Stimulated activated CD8-positive, alpha-beta memory T cell treated with anti-CD3 and anti-CD28 coated beads, Interleukin-7, amount 100 ng/mL, for 48 hours (primary cell): ENCODE data around the gene USP7.
"Not testable (repeated sequence)": the region's sequence is repeated elsewhere in the genome, so short reads cannot be mapped to it uniquely, and the experiment has no call there.

Experiments
- DNase-seq, 2 donors: peaks; one replicate each; pipeline ENCODE4 v3.0.0-alpha.2; 2020; ENCODE audit warnings: low read depth in 1 of 2; ENCODE audit errors: extremely low read depth in 1 of 2

Gene USP7

DNA sequence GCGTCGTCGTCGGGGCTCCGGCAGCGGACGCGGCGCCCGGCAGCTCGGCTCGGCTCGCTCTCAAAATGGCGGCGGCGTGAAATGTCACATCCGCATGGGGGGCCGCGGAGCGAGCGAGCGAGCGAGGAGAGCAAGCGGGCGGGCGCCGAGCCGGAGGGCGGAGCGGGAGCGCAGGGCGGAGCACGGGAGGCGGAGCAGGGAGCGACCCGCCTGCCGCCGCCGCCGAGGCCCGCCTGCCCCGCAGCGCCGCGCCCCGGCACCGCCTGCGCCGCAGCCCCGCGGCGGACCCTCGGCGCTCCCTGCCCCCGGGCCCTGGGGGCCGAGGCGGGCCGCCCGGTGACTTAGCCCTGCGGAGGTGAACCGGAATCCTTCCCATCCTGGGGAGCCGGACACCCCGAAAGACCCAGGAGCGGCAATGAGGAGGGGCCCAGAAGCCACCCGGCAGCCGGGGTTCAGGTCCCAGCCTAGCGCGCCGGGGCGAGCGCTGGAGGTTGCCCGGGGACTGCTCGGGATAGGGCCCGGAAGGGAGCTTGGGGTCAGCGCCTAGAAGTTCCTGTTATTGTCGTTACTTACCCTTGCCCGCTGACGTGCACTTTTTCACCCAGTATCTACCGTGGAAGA is at the start of gene USP7:
USP7 (minus strand) TSS at position 86 of the 621 bp plus-strand sequence. CDS start 621 bp downstream, outside the sequence.
- DNase-seq = peak; percentile 84 to 85

DNA sequence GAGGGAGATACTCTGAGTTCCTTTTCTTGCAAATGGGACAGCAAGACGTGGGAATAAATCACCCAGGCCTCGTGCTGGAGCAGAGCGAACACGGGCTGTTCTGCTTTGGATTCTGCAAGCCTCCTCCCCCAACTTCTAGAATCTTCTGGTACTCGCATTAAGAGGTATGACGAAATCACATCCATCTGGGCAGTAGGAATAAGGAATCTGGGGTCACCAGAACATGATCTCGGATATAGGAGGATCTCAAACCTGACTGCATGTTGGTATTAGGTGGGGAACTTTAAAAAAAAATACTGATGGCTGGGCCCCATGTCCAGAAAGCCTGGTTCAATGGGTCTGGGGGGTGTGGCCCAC is 49.8 kb upstream of the USP7 start:
- no peak for DNase-seq

DNA sequence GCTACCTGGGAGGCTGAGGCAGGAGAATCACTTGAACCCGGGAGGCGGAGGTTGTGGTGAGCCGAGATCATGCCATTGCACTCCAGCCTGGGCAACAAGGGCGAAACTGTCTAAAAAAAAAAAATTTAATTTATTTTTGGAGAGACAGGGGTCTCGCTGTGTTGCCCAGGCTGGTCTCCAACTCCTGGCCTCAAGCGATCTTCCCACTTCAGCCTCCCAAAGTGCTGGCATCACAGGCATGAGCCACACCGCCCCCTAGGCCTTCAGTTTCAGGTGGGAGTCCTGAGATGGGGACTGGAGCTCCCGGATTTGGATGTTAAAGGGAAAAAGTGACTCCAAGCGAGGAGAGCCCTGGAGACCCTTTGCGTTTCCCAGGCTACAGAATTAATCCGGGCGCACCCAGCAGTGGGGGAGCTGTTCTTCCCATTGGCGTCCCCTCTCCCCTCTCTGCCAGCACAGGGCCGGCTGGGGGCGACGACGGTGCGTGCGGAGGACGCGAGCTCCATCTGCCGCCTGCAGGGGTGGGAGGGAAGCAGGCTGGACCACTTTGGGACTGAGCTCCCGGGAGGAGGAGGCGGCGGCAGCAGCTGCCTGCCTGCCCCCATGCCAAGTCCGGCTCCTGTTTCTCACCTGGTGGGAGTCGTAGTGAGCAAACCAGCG is 49.3 kb upstream of the USP7 start:
- no peak for DNase-seq

DNA sequence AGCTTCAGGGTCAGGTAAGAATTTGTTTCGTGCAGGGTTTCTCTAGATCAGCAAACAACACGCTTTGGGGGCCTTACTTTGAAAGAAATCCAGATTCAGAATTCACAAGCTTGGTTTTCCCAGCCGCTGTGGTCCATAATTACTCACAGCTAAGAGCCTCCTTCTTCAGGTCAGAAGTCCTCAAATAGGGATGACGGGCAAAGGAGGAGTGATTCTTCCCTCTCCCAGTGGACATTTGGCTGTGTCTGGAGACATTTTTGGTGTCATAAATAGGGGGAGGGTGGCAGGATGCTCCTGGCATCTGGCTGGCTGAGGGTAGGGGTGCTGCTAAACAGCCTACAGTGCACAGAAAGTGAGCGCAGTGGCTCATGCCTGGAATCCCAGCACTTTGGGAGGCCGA is 48.6 kb upstream of the USP7 start:
- no peak for DNase-seq

DNA sequence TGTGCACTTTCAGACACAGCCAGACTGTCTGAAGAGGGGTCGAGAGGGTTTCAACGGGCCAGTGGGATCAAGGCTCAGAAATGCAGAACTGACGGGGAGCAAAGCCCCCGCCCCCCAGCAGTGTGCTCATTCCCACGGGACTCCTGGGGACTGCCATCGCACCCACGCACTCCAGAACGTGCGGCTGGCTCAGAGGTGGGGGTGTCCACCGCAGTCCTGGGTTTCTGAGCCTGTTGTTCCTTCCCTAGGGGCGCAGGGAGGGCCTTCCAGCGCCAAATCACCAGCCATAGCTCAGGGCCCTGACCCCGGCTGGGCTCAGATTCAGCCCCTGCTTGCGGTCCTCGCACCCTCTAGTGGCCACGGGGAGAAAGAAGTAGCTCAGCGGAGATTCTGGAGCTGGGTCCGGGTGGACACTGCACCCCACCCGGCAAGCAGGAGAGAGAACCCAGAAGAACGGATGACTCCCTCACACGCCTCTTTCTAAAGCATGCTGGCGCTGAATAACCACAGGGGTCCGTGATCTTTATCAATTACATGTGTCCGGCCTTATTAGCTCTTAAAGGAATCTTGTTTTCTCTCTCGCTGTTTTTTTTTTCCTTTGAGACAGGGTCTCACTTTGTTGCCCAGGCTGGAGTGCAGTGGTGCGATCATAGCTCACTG is 45.0 kb upstream of the USP7 start:
- DNase-seq = peak; percentile 35 to 48

DNA sequence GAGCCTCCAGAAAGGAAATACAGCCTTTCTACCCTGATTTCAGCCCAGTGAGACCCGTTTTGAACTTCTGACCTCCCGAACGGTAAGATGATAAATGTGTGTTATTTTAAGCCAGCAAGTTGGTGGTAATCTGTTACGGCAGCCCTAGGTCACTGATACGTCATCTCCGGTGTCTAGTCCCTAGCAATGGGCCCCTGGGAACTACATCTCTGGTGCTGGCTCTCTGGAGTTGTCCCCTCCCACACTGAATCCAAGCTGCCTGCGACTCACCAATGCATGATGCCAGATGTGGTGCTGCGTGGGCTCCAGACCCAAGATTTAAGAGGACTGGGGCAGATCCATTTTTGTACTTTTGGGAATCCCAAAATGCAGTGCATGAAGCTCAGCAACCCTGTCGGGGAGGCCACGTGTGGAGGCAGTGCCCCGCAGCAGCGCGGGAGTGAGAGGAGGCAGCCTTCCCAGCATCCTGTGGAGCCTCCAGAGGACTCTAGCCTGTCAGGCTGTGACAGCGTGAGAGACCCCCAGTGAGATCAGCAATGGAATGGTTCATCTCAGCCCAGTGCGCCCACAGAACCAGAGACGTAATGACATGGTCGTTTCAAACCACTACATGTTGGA is 43.6 kb upstream of the USP7 start:
- DNase-seq = no peak

DNA sequence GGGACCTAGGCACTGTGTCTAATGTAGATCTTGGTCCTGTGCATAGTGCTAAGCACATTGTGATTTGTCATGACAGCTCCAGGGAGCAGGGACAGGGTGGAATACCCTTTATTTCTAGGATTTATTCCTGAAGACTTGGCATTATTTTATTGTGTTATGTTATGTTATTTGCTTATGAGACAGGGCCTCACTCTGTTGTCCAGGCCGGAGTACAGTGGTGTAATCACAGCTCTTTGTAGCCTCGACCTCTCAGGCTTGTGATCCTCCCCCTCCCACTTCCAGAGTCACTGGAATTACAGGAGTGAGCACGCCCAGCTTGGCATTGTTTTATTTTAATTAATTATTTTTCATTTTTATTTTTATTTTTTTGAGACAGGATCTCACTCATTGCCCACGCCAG is 40.5 kb upstream of the USP7 start:
- DNase-seq = no peak

DNA sequence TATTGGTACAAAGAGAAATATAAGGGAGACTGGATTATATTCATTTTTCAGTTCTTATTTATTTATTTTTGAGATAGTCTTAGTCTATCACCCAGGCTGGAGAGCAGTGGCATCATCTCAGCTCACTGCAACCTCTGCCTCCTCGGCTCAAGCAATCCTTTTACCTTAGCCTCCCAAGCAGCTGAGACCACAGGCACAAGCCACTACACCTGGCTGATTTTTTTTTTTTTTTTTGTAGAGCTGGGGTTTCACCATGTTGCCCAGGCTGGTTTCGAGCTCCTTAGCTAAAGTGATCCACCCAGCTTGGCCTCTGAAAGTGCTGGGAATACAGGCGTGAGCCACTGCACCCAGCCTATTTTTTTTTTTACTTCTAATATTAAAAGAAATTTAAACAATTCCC is 40.1 kb upstream of the USP7 start:
- no peak for DNase-seq

DNA sequence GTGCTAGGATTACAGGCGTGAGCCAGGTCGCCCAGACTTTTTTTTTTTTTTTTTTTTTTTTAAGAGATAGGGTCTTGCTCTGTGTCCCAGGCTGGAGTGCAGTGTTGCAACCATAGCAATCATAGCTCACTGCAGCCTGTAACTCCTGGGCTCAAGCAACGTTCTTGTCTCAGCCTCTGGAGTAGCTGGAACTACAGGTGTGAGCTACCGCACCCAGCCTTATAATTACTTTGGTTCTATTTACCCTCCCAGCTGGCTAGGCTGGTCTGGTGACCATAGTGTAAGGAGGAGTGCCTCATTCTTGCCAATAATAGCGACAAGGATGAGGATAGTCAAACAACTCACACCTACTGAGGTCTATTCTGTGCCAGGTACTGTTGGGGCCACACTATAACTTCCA is 39.6 kb upstream of the USP7 start:
- DNase-seq = no peak

DNA sequence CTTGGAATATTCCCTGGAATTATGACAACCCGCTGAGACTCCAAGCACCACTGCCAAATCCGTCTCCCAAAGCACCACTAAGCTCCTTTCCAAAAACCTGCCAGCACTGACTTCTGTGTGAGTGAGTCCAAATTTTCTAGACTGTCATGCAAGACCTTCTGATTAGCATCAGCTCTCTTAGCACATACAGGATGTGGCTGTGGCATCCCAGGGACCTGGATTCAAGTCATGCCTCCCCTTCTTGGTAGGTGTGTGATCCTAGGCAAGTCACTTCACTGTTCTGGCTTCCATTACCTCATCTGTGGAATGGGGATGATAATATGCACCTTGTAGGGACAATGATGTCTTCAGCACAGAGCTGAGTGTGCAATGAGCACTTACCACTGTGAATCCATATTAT is 38.3 kb upstream of the USP7 start:
- DNase-seq = no peak

DNA sequence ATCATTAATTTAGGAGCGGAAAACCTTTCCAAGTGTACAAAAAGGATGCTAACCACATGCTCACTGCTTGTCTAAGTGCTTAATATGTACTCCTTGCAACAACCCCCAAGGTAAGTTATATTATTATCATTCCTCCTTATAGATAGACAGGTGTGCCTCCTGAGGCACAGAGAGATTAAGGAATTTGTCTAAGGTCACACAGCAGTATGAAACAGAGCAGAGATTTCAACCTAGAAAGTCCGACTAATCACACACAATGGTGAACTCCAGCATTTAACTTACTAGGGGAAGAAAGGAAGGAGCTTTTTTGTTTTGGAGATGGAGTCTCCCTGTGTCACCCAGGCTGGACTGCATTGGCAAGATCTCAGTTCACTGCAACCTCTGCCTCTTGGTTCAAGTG is 37.0 kb upstream of the USP7 start:
- no peak for DNase-seq

DNA sequence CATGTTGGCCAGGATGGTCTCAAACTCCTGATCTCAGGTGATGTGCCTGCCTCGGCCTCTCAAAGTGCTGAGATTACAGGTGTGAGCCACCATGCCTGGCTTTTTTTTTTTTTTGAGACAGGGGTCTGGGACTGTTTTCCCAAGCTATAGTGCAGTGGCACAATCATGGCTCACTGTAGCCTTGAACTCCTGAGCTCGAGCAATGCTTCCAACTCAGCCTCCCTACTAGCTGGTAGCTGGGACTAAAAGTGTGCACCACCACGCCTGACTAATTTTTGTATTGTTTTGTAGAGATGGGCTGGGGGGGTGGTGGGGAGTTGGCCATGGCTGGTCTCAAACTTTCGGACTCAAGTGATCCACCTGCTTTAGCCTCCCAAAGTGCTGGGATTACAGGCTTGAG is 36.1 kb upstream of the USP7 start:
- DNase-seq = no peak

DNA sequence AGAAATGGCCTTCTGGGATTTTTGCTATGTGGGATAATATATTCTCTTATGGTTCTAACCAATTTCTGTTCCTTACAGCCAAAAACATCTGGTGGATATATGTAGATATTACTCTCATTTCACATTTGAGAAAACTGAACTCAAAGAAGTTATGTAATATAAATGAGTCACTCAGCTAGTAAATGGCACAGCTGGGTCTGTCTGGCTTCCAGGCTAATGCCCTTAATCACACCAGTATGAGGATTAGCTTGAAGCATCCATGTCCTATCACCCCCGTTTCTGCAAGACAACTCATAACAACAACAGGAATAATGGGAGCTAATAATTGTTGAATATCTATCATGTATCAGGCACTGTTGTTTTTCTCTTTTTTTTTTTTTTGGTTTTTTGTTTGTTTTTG is 34.4 kb upstream of the USP7 start:
- no peak for DNase-seq

DNA sequence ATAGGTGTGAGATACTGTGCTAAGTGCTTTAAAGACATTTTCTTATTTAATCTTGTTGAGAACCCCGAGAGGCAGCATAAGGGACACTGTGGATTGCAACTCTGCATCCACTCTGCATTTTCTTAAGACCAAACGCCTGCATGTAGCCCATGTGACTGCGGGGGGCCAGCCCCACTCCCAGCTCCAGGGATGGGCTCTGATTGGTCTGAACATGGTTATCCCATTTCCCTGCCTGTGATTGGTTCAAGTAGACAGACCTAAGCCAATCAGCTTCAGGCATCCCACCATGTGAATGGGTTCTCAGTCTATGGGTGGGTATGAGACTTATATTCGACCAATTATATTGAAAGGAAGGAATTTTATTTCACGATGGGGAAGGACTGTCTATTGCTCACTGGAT is 33.2 kb upstream of the USP7 start:
- DNase-seq = no peak

DNA sequence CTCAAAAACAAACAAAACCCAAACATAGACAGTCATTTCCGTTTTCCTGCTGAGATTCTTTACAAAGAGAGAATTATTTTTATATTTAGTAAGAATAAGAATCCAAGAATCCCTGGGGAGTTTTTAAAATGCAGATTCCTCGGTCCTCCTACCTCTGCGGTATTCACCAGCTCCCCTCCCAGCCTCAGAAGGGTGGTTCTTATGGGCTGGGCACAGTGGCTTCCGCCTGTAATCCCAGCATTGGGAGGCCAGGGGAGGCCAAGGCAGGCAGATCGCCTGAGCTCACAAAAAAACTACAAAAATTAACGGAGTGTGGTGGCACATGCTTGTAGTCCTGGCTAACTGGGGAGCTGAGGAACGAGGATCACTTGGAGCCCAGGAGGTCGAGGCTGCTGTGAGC is 26.7 kb upstream of the USP7 start:
- DNase-seq = no peak

DNA sequence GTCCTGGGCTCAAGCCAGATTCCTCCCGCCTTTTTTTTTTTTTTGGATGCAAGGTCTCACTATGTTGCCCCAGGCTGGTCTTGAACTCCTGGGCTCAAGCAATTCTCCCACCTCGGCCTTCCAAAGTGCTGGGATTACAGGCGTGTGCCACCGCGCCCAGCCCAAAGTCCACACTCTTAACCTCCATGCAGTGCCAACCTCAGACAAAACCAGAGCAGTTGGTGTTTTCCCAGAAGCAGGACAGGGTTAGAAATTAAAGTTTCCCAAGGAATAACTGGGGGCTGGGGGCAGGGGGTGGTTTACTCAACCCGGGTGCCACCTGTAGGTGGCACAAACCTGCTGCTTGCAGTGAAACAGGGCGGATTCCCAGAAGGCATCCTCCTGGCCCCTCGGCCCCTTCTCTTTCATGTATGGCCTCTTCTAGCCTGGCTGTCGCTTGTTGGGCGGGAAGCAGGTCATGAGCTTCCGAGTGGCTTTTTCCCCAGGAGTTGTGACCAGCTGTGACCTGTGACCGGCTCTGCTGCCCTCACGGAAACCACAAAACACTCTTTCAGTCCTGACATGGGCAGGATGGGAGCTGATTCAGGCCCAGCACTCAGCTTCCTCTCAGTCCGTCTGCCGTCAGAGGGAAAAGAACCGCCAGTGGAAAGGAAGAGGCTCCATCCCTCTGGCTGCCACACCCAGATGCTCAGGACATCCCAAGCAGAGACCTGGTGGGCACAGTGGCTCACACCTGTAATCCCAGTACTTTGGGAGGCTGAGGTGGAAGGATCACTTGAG is 25.6 kb upstream of the USP7 start:
- no peak for DNase-seq

DNA sequence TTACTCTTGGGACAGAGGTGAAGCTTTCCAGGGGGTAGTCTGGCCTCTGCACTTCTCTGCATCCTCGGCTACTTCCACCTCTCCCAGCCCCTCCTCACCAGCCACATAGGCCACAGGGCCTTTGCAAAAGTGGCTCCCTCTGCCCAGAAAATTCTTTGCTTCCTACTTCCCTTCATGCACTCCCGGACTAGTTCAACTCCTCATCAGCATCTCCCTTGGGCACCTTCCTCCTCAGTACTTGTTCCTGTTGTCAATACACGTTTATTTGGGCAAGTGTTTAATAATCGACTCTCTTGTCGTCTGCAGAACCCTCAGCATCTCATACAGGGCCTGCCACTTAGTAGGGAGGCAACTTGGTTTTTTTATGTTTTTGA is 23.1 kb upstream of the USP7 start:
- no peak for DNase-seq

DNA sequence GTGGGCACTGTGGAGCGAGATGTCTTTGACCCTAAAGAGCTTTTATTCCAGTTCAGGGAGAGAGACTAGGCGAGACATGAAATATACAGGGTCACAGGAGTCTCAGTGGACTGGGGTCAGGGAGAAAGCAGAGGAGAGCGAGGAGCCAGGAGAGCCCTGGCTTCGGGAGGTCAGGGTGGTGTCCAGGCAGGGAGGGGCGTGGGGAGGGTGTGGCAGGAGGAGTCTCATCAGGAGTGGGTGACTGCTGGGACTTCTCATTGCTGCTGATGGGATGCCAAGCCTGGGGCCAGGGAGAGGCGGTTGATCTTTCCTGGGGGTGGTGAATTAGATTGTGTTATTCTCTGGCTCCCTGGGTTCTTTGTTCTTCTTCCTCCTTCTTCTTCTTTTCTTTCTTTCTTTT is 22.4 kb upstream of the USP7 start:
- no peak for DNase-seq

DNA sequence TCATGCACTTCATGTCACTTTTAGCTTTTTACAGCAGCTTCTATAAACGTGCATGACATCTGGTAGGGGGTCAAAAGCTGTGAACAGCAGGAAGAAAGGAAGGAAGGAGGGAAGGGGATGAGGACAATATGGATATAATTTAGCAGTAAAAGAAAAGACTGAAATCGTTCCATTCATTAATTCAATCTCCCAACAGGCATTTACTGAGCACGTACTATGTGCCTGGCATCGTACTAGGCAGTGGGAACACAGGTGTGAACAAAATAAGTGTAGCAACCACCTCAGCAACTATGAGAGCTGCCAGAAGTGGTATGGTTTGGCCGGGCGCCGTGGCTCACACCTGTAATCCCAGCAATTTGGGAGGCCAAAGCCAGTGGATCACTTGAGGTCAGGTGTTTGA is 19.1 kb upstream of the USP7 start:
- no peak for DNase-seq

DNA sequence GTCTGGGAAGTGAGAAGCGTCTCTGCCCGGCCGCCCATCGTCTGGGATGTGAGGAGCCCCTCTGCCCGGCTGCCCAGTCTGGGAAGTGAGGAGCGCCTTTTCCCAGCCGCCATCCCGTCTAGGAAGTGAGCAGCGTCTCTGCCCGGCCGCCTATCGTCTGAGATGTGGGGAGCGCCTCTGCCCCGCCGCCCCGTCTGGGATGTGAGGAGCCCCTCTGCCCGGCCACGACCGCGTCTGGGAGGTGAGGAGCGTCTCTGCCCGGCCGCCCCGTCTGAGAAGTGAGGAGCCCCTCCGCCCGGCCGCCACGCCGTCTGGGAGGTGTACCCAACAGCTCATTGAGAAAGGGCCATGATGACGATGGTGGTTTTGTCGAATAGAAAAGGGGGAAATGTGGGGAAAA is 18.2 kb upstream of the USP7 start:
- not testable (repeated sequence) for DNase-seq

DNA sequence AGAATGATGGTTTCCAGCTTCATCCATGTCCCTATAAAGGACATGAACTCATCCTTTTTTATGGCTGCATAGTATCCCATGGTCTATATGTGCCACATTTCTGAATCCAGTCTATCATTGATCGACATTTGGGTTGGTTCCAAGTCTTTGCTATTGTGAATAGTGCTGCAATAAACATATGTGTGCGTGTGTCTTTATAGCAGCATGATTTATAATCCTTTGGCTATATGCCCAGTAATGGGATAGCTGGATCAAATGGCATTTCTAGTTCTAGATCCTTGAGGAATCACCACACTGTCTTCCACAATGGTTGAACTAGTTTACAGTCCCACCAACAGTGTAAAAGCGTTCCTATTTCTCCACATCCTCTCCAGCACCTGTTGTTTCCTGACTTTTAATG is 12.5 kb upstream of the USP7 start:
- not testable (repeated sequence) for DNase-seq
